Measurements from ENCODE around the gene TUBB. TPM values are rescaled to one million over a fixed set of nuclear protein-coding genes. Genes with fewer than 3 reads are reported as not detected.
"Not testable (repeated sequence)": the region's sequence is repeated elsewhere in the genome, so short reads cannot be mapped to it uniquely, and the experiment has no call there.

The TUBB gene
- polyA plus RNA-seq, 5 donors = 1,106 to 1,526 (median 1,140) TPM

DNA sequence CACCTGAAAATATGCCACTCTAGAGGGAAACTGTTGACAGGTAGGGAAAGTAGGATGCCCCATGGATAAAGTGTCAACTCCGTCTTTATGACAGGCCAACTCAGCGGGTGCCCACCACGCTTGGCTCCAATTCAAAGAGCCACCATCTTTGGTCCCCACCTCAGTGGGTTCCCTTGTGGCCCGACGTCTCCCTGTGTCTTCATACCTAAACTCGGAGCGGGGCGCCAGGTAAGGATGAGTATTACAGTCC is 3.3 kb upstream of the TUBB start:
- no peak for DNase-seq

DNA sequence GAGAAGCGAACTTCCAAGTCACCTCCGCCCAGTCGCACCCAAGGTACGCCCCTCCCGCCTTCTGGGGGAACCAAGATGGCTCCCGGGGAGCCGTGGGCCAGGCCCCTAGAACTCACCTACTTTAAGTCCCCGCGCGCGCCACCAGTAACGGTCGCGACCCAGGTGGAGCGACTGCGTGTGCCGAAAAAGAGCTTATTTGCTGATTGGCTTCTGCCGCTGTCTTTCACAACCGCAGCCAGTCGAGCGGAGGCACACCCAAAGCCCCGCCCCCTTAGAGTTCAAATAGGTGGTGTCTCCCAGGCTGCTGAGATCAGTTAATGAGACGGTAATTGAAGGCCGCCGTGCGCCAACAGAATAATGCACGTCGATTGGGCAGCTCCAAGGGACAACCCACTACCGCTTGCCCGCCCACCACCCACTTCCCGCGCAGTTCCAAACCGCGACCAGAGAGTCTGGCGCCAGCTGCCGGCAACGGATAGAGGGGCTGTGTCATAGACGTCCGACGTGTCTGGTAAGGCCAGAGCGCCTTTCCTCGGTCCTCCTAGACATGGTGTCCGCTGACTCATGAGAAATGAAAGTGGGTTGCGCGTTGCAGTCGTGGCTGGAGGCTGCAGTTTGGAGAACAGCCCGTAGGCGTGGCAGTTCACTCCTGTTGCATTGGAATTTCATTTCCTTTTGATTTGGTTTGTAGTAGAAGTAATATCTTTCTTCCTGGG is 2.9 kb upstream of the TUBB start, which contains the start of gene MDC1:
Gene MDC1 (minus strand): TSS at position 153 of the 716 bp plus-strand sequence. CDS start 2,106 bp downstream, outside the sequence.
- DNase-seq = peak; percentile 100

DNA sequence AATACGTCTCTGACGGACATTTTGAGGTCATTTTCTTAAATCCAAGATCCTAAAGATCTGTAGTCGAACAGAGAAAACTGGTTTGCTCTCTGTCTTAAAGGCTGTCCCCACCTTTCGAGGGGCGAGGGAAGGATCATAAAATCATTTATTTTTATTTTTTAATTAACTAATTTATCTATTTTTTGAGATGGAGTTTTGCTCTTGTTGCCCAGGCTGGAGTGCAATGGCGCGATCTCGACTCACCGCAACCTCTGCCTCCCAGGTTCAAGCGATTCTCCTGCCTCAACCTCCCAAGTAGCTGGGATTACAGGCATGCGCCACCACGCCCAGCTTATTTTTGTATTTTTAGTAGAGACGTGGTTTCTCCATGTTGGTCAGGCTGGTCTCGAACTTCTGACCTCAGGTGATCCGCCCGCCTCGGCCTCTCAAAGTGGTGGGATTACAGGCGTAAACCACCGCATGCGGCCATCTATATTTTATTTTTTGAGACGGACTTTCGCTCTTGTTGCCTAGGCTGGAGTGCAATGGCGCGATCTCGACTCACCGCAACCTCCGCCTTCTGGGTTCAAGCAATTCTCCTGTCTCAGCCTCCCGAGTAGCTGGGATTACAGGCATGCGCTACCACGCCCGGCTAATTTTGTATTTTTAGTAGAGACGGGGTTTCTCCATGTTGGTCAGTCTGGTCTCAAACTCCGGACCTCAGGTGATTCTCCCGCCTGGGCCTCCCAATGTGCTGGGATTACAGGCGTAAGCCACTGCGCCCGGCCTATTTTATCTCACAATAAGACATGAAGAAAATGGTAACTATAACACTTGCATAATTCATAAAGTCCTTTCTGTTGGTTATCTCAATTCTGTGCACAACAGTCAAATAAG is 2.1 kb upstream of the TUBB start:
- not testable (repeated sequence) for DNase-seq

GRCh38 chr6:30719356-30719755 is 796 bp upstream of the TUBB start:
- DNase-seq = no peak

DNA sequence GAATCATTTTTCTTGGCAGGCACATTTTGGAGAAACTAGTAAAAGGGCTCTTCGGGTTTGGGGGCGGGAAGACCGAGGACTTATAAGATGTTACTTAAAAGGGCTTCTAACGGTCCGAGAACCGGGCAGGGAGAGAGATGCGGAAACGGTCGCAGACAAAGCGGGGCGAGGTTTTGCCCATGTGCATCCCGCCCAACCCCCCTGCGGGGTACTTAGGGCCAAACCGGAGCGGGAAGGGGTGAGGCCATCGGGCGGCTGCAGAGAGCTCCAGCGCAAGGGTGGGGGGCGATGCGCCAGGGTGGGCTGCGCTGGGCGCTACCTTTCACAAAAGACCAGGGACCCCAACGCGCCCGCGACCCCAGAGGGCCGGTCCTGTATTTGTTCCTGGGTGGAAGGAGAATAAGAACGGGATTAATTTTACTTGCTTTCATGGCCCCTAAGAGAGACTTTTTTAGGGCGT is 616 bp downstream of the TUBB start:
- DNase-seq = peak; percentile 57 to 59

DNA sequence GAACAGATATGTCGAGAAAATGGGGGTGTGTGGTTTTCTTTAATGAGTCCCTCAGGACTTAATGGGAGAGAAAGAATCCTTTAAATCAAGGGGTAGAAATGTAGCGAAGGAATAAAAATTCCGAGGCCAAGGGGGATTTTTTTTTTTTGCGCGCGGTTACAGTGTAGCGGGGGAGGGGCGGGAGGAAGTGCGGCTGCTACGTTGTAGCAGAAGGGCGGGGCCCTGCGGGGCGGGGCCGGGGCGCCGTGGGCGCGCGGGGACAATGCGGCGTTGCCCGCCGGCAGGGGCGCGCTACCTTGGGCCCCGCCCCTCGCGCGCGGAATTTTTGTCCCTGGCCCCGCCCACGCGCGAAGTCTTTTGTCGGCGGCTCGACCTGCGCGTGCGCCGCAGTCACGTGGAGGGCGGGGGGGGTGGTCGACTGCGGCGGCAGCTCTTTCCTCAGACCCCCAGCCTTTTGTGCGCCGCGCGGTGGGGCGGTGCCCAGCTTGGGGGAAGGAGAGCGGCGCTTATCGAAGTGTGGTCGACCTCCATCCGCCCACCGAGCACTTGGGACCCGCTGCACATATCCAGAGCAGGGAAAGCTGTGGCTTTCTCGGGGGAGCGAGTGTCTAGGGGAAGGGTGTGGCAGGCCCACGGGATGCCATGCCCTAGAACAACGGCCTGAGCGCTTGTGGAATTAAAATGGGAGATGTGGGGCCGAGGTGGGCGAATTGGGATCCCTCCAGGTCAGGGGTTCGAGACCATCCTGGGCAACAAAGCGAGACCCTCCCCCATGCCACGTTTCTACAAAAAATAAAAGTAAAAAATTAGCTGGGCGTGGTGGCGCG is 1.3 kb downstream of the TUBB start:
- peak; percentile 93 for DNase-seq

- not testable (repeated sequence) for DNase-seq
Observed at GRCh38 chr6:30722025-30722279, 1.8 kb downstream of the TUBB start.

- DNase-seq = peak; percentile 73 to 82
Observed at GRCh38 chr6:30722280-30723112, 2.3 kb downstream of the TUBB start.

- DNase-seq = not testable (repeated sequence)
Observed at GRCh38 chr6:30723159-30723842, 3.1 kb downstream of the TUBB start.

DNA sequence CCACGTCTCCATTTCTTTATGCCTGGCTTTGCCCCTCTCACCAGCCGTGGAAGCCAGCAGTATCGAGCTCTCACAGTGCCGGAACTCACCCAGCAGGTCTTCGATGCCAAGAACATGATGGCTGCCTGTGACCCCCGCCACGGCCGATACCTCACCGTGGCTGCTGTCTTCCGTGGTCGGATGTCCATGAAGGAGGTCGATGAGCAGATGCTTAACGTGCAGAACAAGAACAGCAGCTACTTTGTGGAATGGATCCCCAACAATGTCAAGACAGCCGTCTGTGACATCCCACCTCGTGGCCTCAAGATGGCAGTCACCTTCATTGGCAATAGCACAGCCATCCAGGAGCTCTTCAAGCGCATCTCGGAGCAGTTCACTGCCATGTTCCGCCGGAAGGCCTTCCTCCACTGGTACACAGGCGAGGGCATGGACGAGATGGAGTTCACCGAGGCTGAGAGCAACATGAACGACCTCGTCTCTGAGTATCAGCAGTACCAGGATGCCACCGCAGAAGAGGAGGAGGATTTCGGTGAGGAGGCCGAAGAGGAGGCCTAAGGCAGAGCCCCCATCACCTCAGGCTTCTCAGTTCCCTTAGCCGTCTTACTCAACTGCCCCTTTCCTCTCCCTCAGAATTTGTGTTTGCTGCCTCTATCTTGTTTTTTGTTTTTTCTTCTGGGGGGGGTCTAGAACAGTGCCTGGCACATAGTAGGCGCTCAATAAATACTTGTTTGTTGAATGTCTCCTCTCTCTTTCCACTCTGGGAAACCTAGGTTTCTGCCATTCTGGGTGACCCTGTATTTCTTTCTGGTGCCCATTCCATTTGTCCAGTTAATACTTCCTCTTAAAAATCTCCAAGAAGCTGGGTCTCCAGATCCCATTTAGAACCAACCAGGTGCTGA is 3.9 kb downstream of the TUBB start:
- not testable (repeated sequence) for DNase-seq

DNA sequence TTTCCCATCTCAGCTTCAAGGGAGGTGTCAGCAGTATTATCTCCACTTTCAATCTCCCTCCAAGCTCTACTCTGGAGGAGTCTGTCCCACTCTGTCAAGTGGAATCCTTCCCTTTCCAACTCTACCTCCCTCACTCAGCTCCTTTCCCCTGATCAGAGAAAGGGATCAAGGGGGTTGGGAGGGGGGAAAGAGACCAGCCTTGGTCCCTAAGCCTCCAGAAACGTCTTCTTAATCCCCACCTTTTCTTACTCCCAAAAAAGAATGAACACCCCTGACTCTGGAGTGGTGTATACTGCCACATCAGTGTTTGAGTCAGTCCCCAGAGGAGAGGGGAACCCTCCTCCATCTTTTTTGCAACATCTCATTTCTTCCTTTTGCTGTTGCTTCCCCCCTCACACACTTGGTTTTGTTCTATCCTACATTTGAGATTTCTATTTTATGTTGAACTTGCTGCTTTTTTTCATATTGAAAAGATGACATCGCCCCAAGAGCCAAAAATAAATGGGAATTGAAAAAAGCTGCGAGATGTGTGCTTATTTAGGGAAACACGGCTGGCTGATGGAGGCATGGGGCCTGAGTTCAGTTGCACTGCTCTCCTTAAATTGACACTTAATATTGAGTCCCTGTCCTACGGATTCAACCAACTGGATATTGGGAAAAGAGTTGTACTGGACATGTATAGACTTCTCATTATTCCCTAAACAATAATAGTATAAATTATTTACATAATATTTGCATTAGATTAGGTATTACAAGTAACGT is 4.9 kb downstream of the TUBB start:
- DNase-seq = no peak

DNA sequence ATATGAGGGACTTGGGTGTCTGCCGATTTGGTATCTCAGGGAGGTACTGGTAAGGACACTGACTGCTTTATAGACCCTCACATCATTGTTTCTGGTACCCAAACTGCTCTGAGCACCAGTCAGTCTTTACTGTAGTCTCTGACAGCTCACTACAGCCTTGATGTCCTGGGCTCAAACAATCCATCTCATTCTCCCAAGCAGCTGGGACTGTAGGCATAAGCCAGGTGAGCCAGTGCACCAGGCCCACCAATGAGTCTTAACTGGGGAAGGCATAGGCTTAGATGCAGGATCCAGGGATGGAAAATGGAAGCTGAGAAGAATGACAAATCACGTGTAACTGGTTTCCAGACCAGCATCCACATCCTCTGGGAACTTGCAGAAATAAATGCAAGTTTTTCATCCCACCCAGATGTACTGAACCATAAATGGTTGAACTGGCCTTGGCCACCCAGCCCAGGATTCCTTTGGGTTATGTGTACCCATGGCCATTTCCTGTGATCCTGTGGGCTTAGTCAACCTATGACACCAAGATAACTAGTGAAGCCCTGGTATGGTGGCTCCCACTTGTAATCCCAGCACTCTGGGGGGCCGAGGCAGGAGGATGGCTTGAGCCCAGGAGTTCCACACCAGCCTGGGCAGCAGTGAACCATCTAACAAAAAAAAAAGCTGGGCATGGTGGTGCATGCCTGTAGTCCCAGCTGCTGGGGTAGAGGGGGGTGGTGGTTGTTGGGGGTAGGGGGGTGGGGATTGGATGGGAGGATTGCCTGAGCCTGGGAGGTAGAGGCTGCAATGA is 5.8 kb downstream of the TUBB start:
- DNase-seq = no peak

GRCh38 chr6:30726506-30727413 is 6.6 kb downstream of the TUBB start:
- no peak for DNase-seq

GRCh38 chr6:30727920-30728553 is 7.9 kb downstream of the TUBB start:
- no peak for DNase-seq

- DNase-seq = no peak
Observed at GRCh38 chr6:30730601-30731435, 10.7 kb downstream of the TUBB start.
